Astrocyte (in vitro differentiated cells and primary cell): ENCODE data around the gene CENPB.

Experiments
- CTCF ChIP-seq: IDR thresholded peaks from 2 replicates; pipeline ENCODE4 v1.5.1; 2011; ENCODE audit warnings: low read depth, mild to moderate bottlenecking, inconsistent platforms, low read length, moderate library complexity; ENCODE audit not compliant: insufficient read depth
- EZH2 ChIP-seq: IDR thresholded peaks from 2 replicates; pipeline ENCODE4 v1.6.1; 2012; ENCODE audit warnings: mild to moderate bottlenecking, low read length, inconsistent platforms; ENCODE audit not compliant: insufficient read depth

GRCh38 chr20:3767110-3767426, 19.5 kb downstream of the CENPB start:
- TF ChIP-seq EZH2, result no peak
- no peak for TF ChIP-seq CTCF
